T-helper 1 cell (primary cell): ENCODE results near the gene ZNF649.
A peak's percentile ranks its signal among the peaks of the same experiment; 100 is the strongest.

Experiments
- DNase-seq, 5 donors: peaks; one replicate each; pipeline ENCODE4 v3.0.0-alpha.2; 2012 to 2020

ZNF649 gene

DNA sequence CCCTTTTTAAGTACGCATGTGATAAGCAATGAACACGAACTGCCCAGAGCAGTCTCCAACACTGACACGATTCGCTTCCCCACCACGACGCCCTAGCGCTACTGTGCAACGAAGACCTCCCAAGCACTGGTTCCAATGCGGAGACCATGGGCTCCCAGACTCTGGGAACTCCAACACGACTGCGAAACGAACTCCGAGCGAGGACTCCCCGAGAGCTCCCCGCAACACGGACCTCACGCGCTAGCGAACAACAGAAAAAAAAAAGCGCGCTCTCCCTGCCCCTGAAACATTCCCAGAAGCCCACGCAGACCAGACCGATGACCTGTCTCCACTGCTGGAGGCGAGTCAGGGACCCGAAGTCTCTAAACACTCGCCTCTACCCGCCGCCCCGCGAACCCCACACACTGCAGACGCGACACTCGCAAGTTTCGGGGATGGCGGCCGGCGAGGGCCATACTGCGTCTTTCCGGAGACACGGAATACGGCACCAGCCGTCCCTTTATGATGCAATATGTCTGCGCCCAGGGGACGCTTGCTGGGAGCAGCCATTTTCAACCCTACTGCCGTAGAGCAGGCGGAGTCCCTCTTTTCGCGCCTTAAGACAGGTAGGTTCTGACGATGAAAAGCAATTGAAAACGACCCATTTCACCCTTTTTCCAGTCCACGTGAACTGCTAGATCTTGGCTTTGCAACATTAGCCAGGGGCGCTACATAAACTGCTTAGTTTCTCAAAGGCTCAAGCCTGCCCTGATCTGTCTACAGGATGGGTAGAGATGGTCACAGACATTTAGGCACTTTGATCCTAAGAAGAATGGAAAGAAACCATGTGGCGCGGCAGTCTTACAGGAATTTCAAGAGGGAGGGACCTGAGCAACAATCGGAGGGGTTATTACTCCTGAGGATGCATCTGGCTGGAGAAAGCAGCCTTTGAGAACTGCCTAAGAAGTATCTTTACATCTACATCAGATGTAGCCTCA, 17.0 kb downstream of the ZNF649 start, which contains the start of gene ZNF577:
Gene ZNF577, minus strand, starts transcription at position 430 of the 977 bp plus-strand sequence. CDS start 7,569 bp downstream, outside the sequence.
- peak; percentile 29 to 71 (median 60) for DNase-seq

DNA sequence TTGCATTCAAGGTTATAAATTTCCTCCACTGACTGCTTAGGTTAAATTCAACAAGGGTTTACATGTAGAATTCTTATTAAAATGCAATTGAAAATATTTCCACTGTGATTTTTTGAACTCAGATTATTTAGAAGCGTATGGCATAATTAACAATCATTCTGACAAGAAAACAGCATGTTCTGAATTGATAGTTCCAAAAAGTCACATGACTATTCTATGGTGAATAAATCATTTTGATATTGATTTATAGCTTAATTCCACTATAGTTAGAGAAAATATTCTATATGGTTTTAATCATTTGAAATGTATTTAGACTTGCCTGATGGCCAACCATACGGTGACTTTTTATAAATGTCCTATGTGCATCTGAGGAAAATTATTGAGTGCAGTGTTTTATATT, 20.1 kb downstream of the ZNF649 start:
- no peak for DNase-seq

- no peak for DNase-seq
Observed at GRCh38 chr19:51882518-51882917, 22.3 kb downstream of the ZNF649 start.

GRCh38 chr19:51873097-51873496, 31.7 kb downstream of the ZNF649 start:
- DNase-seq, result no peak

- no peak for DNase-seq
Observed at GRCh38 chr19:51861870-51862622, 42.8 kb downstream of the ZNF649 start.
